HCT116 (cell line): ENCODE data around the gene PRR15L. TPM values are rescaled to one million over a fixed set of nuclear protein-coding genes. Genes with fewer than 3 reads are reported as not detected.

ENCODE experiments used
- ATAC-seq: fragments of 200-7000 bp; cut with Tn5 transposase; 2 replicates; pipeline ENCODE4 v1.9.1; 2020; ENCODE audit warnings: mild to moderate bottlenecking, moderate library complexity
- BruUV-seq: library from RNA; stranded (reverse); fragments of 400-500 nt; replicated peaks from 2 replicates; lab custom pipeline; 2021; lab: Mats Ljungman, UMichigan
- CTCF ChIA-PET: fragments of 300-600 bp; sonication (Branson Sonifier 250); formaldehyde crosslinking; loops from one replicate; lab custom pipeline; 2021; ENCODE audit warnings: antibody characterized with exemption; lab: Charles Lee
- POLR2A ChIA-PET: fragments of 300-600, 350-600 bp; sonication (Branson Sonifier 250); formaldehyde crosslinking; loops from one replicate; lab custom pipeline; 2021; ENCODE audit warnings: antibody characterized with exemption; lab: Charles Lee
- RAD21 ChIA-PET, 2 experiments: fragments of 300-600 bp; sonication (Branson Sonifier 250); formaldehyde crosslinking; loops; one replicate each; lab custom pipeline; 2023; ENCODE audit warnings: low total read pairs in 2 of 2; ENCODE audit not compliant: uncharacterized antibody in 2 of 2, unreplicated experiment in 2 of 2, low non-redundant PET in 1 of 2; lab: Charles Lee
- DNase-seq: peaks from one replicate; pipeline ENCODE4 v3.0.0-alpha.2; 2010; ENCODE audit warnings: low read depth, low spot score
- H2AFZ ChIP-seq: fragments of 200-600 bp; shearing (Covaris generic), sonication (generic); 2 replicates; pipeline ENCODE4 v1.6.1; 2017; ENCODE audit warnings: low read depth, mixed run types, mixed read lengths, antibody characterized with exemption, low read length; ENCODE audit not compliant: poor library complexity, severe bottlenecking
- H3K27ac ChIP-seq: 2 replicates; pipeline ENCODE4 v1.5.1; 2012; ENCODE audit warnings: low read depth, low read length
- H3K27me3 ChIP-seq: fragments of 200-600 bp; sonication (generic); 2 replicates; pipeline ENCODE4 v1.6.1; 2016; ENCODE audit warnings: mixed run types, low read length, mixed read lengths; ENCODE audit not compliant: insufficient read depth
- H3K36me3 ChIP-seq, 2 experiments: fragments of 200-500 bp in 1 of 2; fragments of 200-600 bp in 1 of 2; sonication (Bioruptor generic) in 1 of 2; sonication (generic) in 1 of 2; 2 replicates each; pipeline versions ENCODE4 v1.5.1 to v1.6.1; 2014 to 2016; ENCODE audit warnings: low read length in 2 of 2, inconsistent platforms in 1 of 2, mixed read lengths in 1 of 2, mixed run types in 1 of 2; ENCODE audit not compliant: insufficient read depth in 2 of 2, control insufficient read depth in 1 of 2
- H3K4me1 ChIP-seq, 2 experiments: fragments of 200-600 bp in 1 of 2; sonication (generic) in 1 of 2; 2 replicates each; pipeline versions ENCODE4 v1.5.1 to v1.6.1; 2012 to 2017; ENCODE audit warnings: low read length in 2 of 2, inconsistent platforms in 1 of 2, mild to moderate bottlenecking in 1 of 2, mixed read lengths in 1 of 2, mixed run types in 1 of 2, moderate library complexity in 1 of 2; ENCODE audit not compliant: insufficient read depth in 2 of 2, control insufficient read depth in 1 of 2
- H3K4me2 ChIP-seq: fragments of 200-600 bp; sonication (generic); 2 replicates; pipeline ENCODE4 v1.6.1; 2017; ENCODE audit warnings: mixed run types, low read length, mixed read lengths
- H3K4me3 ChIP-seq, 2 experiments: fragments of 200-600 bp in 1 of 2; sonication (generic) in 1 of 2; replicated peaks in 1 of 2; 2 replicates each; pipeline ENCODE4 v1.5.1; 2011 to 2016; ENCODE audit warnings: low read length in 2 of 2, control low read depth in 1 of 2, low read depth in 1 of 2, mild to moderate bottlenecking in 1 of 2, mixed read lengths in 1 of 2, mixed run types in 1 of 2
- H3K79me2 ChIP-seq: fragments of 200-600 bp; sonication (generic); 2 replicates; pipeline ENCODE4 v1.6.1; 2017; ENCODE audit warnings: mild to moderate bottlenecking, mixed run types, low read length, moderate library complexity, mixed read lengths; ENCODE audit not compliant: insufficient read depth
- H3K9ac ChIP-seq: fragments of 200-600 bp; sonication (generic); 2 replicates; pipeline ENCODE4 v1.6.1; 2016; ENCODE audit warnings: low read length, mixed read lengths
- H3K9me2 ChIP-seq: fragments of 200-600 bp; sonication (generic), shearing (Covaris generic); 2 replicates; pipeline ENCODE4 v1.6.1; 2017; ENCODE audit warnings: mixed run types, mild to moderate bottlenecking, moderate library complexity; ENCODE audit not compliant: insufficient read depth
- H3K9me3 ChIP-seq, 2 experiments: fragments of 200-500 bp in 1 of 2; fragments of 200-600 bp in 1 of 2; sonication (Bioruptor generic) in 1 of 2; sonication (generic) in 1 of 2; 2 replicates each; pipeline ENCODE4 v1.6.1; 2014 to 2017; ENCODE audit warnings: low read length in 2 of 2, mixed read lengths in 2 of 2, inconsistent platforms in 1 of 2, low read depth in 1 of 2, mild to moderate bottlenecking in 1 of 2, mixed run types in 1 of 2, moderate library complexity in 1 of 2; ENCODE audit not compliant: control insufficient read depth in 1 of 2, insufficient read depth in 1 of 2
- H4K20me1 ChIP-seq: fragments of 200-600 bp; sonication (generic), shearing (Covaris generic); 2 replicates; pipeline ENCODE4 v1.6.1; 2017; ENCODE audit warnings: mixed run types, mild to moderate bottlenecking, moderate library complexity; ENCODE audit not compliant: insufficient read depth
- EZH2phosphoT487 ChIP-seq: fragments of 200-600 bp; IDR thresholded peaks from 2 replicates; pipeline ENCODE4 v1.6.1; 2018; ENCODE audit warnings: antibody characterized with exemption, borderline replicate concordance
- POLR2A ChIP-seq: IDR thresholded peaks from 2 replicates; pipeline ENCODE4 v1.7.0; 2011; ENCODE audit warnings: borderline replicate concordance; ENCODE audit not compliant: insufficient read depth, insufficient read length; ENCODE audit errors: extremely low read depth
- REST ChIP-seq: IDR thresholded peaks from 2 replicates; pipeline ENCODE4 v1.6.1; 2012; ENCODE audit warnings: low read depth
- SIN3A ChIP-seq: IDR thresholded peaks from 2 replicates; pipeline ENCODE4 v1.6.1; 2012; ENCODE audit warnings: low read depth
- SP1 ChIP-seq: IDR thresholded peaks from 2 replicates; pipeline ENCODE4 v1.6.1; 2012; ENCODE audit warnings: low read depth
- ZBTB33 ChIP-seq: IDR thresholded peaks from 2 replicates; pipeline ENCODE4 v1.6.1; 2011; ENCODE audit warnings: mild to moderate bottlenecking, low read length, moderate library complexity; ENCODE audit not compliant: insufficient replicate concordance; ENCODE audit errors: extremely low read depth
- intact Hi-C: fragments of 100-400 bp; cut with micrococcal nuclease; formaldehyde crosslinking; loops from 2 replicates; pipeline ENCODE4 v1.10.0; 2022
- total RNA-seq: library from RNA; stranded (reverse); gene quantifications from one replicate; pipeline ENCODE4 v1.2.1, GENCODE V29; 2021; ENCODE audit not compliant: unreplicated experiment

PRR15L gene
- total RNA-seq, 1 experiment from 2014 or later, result 0.34 TPM

- Histone ChIP-seq H4K20me1 (no peaks in the 10 kb centered on the region), H3K9ac (peak overlapping the region; percentile 21; the same call in 1 of the 2 replicates), H3K4me2 (peak overlapping the region; percentile 30), H3K27ac (peak overlapping the region; percentile 20; the same call in 1 of the 2 replicates), H3K9me2 (no peaks in the 10 kb centered on the region), H3K4me3 (no peak overlapping the region), H3K9me3 (no peaks in the 10 kb centered on the region), H3K4me1 (peaks cover 16 to 41% of the 10 kb centered on the region in 2 experiments), H3K36me3 (no peaks in the 10 kb centered on the region), H2AFZ (peak overlapping the region; percentile 76), H3K27me3 (no peaks in the 10 kb centered on the region), H3K79me2 (no peaks in the 10 kb centered on the region)
- intact Hi-C loops, result no loop called here
- CTCF ChIA-PET, result interaction anchor here (1.5 to 2.3 kb wide), 3 partner anchors 8 to 22 kb away, joined by 4 to 10 read pairs (median 4); no protein-coding TSS in a partner anchor
- no TSS peak for BruUV-seq
- ATAC-seq (no peak), DNase-seq (no peak)
- TF ChIP-seq EZH2phosphoT487 (no peak), POLR2A (no peak), ZBTB33 (no peak)
- RAD21 ChIA-PET, result no interaction called here
- POLR2A ChIA-PET, result interaction anchor here (2.1 kb wide), 1 partner anchor 31 kb away, joined by 8 read pairs; the partner anchor contains the start of gene CDK5RAP3
Observed at GRCh38 chr17:48002916-48003416, 45.3 kb upstream of the PRR15L start.

- ChIA-PET RAD21 (no interaction called here), POLR2A (interaction anchor here (2.1 kb wide), 1 partner anchor 31 kb away, joined by 8 read pairs; the partner anchor contains the start of gene CDK5RAP3), CTCF (interaction anchor here (1.5 to 2.3 kb wide), 3 partner anchors 9 to 23 kb away, joined by 4 to 10 read pairs (median 4); no protein-coding TSS in a partner anchor)
- H3K9ac ChIP-seq, result peak overlapping the region; percentile 21; the same call in 1 of the 2 replicates
- peak overlapping the region; percentile 20; the same call in 1 of the 2 replicates for H3K27ac ChIP-seq
- no peaks in the 10 kb centered on the region for H4K20me1 ChIP-seq
- DNase-seq (no peak), ATAC-seq (peak; percentile 54)
- no peaks in the 10 kb centered on the region for H3K9me2 ChIP-seq
- H3K79me2 ChIP-seq, result no peaks in the 10 kb centered on the region
- no TSS peak for BruUV-seq
- H2AFZ ChIP-seq, result peak overlapping the region; percentile 76
- H3K4me2 ChIP-seq, result peak overlapping the region; percentile 30
- peaks cover 16 to 41% of the 10 kb centered on the region in 2 experiments for H3K4me1 ChIP-seq
- TF ChIP-seq SIN3A (no peak), SP1 (peak; percentile 34; the same call in 1 of the 2 replicates), ZBTB33 (no peak), EZH2phosphoT487 (no peak), REST (no peak)
- no peaks in the 10 kb centered on the region for H3K36me3 ChIP-seq
- intact Hi-C loops, result no loop called here
- no peak overlapping the region for H3K4me3 ChIP-seq
- no peaks in the 10 kb centered on the region for H3K9me3 ChIP-seq
- no peaks in the 10 kb centered on the region for H3K27me3 ChIP-seq
Observed at GRCh38 chr17:48002266-48002915, 44.7 kb upstream of the PRR15L start.
